CD4-positive, alpha-beta T cell (primary cell): ENCODE data around the gene CYP2E1. TPM values are rescaled to one million over a fixed set of nuclear protein-coding genes. Genes with fewer than 3 reads are reported as not detected.
"Not testable (repeated sequence)": the region's sequence is repeated elsewhere in the genome, so short reads cannot be mapped to it uniquely, and the experiment has no call there.

Experiments
- ATAC-seq: fragments of 200-7000 bp; cut with Tn5 transposase; one replicate; pipeline ENCODE4 v1.10.0; 2022; ENCODE audit warnings: mild to moderate bottlenecking; ENCODE audit not compliant: poor library complexity
- CTCF ChIA-PET: fragments of 350-600 bp; sonication (Branson Sonifier 250); formaldehyde crosslinking; loops from one replicate; lab custom pipeline; 2021; ENCODE audit warnings: antibody characterized with exemption, inconsistent platforms; lab: Charles Lee
- POLR2A ChIA-PET: fragments of 350-600 bp; sonication (Branson Sonifier 250); formaldehyde crosslinking; loops from one replicate; lab custom pipeline; 2021; ENCODE audit warnings: antibody characterized with exemption, inconsistent platforms; lab: Charles Lee
- DNase-seq, 14 experiments: peaks; one replicate each; pipeline ENCODE4 v3.0.0-alpha.2; 2013 to 2020; ENCODE audit warnings: mixed read lengths in 2 of 14
- H3K27ac ChIP-seq, 2 donors: one replicate each; pipeline versions ENCODE4 v1.5.1 to v1.7.0; 2013; ENCODE audit warnings: low read length in 2 of 2, low read depth in 1 of 2, mild to moderate bottlenecking in 1 of 2
- H3K27me3 ChIP-seq, 2 experiments: 1 replicate in 1 of 2; 2 replicates in 1 of 2; pipeline versions ENCODE4 v1.6.1 to v1.7.0; 2013; ENCODE audit warnings: low read length in 2 of 2, control low read depth in 1 of 2, mild to moderate bottlenecking in 1 of 2, moderate library complexity in 1 of 2; ENCODE audit not compliant: insufficient read depth in 2 of 2, control insufficient read depth in 1 of 2
- H3K36me3 ChIP-seq: one replicate; pipeline ENCODE4 v1.6.1; 2013; ENCODE audit warnings: low read length, control low read depth; ENCODE audit not compliant: insufficient read depth
- H3K4me1 ChIP-seq: one replicate; pipeline ENCODE4 v1.6.1; 2013; ENCODE audit warnings: low read length, control low read depth; ENCODE audit not compliant: insufficient read depth
- H3K4me3 ChIP-seq: one replicate; pipeline ENCODE4 v1.5.1; 2013; ENCODE audit warnings: mild to moderate bottlenecking, low read length, moderate library complexity
- H3K9me3 ChIP-seq, 2 experiments: 1 replicate in 1 of 2; 2 replicates in 1 of 2; pipeline versions ENCODE4 v1.6.1 to v1.7.0; 2013; ENCODE audit warnings: low read length in 2 of 2, mild to moderate bottlenecking in 2 of 2, control low read depth in 1 of 2, moderate library complexity in 1 of 2; ENCODE audit not compliant: control insufficient read depth in 1 of 2, insufficient read depth in 1 of 2
- H3K27ac Mint-ChIP-seq: one replicate; pipeline ENCODE4 v1.8.0; 2020; ENCODE audit warnings: mixed read lengths
- H3K27me3 Mint-ChIP-seq: one replicate; pipeline ENCODE4 v1.8.0; 2021; ENCODE audit warnings: mixed read lengths
- H3K36me3 Mint-ChIP-seq: one replicate; pipeline ENCODE4 v1.8.0; 2021; ENCODE audit warnings: low read depth, mixed read lengths
- H3K4me1 Mint-ChIP-seq: one replicate; pipeline ENCODE4 v1.8.0; 2021; ENCODE audit warnings: low read depth, mixed read lengths
- H3K4me3 Mint-ChIP-seq: one replicate; pipeline ENCODE4 v1.8.0; 2020; ENCODE audit warnings: mild to moderate bottlenecking, mixed read lengths
- H3K9me3 Mint-ChIP-seq: one replicate; pipeline ENCODE4 v1.8.0; 2020; ENCODE audit warnings: mixed read lengths
- intact Hi-C, 2 experiments: fragments of 100-400 bp; cut with DNase I in 1 of 2; cut with micrococcal nuclease in 1 of 2; formaldehyde crosslinking; loops; one replicate each; pipeline versions ENCODE4 v1.15.1 to v1.9.0; 2023 to 2025; cut with DNase I, micrococcal nuclease
- total RNA-seq, 174 experiments: library from RNA in 2 of 174; stranded (reverse) in 2 of 174; gene quantifications; one replicate each; pipeline ENCODE4 v1.2.3 and lab custom pipeline; 2021 to 2026
- TF ChIP-seq, protein P1 (sequence below): fragments of 200-600 bp; IDR thresholded peaks from one replicate; pipeline ENCODE4 v1.8.0; 2022; ENCODE audit warnings: antibody characterized with exemption, mild to moderate bottlenecking

CYP2E1 gene
- total RNA-seq, 2 experiments from 2014 or later: 1.6 to 2.0 TPM

DNA sequence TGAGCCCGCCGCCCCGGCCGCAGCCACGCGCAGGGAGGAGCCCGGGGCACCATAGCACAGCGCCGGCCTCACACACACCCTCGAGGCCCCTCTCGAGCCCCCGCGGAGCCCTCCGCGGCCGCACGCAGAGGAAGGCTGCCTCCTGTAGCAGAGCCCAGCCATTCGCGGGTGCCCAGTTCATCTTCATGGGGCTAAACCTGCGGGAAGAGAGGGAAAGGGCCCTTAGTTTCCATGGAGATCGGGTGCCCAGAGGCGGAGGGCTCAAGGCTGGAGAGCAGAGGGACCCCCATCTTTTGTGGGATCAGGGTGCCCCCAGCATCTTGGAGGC lies 41.1 kb downstream of the CYP2E1 start:
- POLR2A ChIA-PET: no interaction called here
- Histone ChIP-seq H3K27ac (no peak overlapping the region), H3K9me3 (peaks cover 13 to 34% of the 10 kb centered on the region in 2 experiments), H3K4me3 (no peak overlapping the region), H3K36me3 (no peaks in the 10 kb centered on the region), H3K4me1 (no peaks in the 10 kb centered on the region), H3K27me3 (peaks cover 7 to 18% of the 10 kb centered on the region in 2 experiments)
- ATAC-seq (no peak), DNase-seq (no peak)
- Mint-ChIP-seq H3K27me3 (peaks cover 21% of the 10 kb centered on the region), H3K4me1 (no peaks in the 10 kb centered on the region), H3K27ac (no peak overlapping the region), H3K4me3 (no peak overlapping the region), H3K36me3 (peaks cover 4% of the 10 kb centered on the region), H3K9me3 (peaks cover 8% of the 10 kb centered on the region)
- intact Hi-C loops: no loop called here
- TF ChIP-seq, protein P1, sequence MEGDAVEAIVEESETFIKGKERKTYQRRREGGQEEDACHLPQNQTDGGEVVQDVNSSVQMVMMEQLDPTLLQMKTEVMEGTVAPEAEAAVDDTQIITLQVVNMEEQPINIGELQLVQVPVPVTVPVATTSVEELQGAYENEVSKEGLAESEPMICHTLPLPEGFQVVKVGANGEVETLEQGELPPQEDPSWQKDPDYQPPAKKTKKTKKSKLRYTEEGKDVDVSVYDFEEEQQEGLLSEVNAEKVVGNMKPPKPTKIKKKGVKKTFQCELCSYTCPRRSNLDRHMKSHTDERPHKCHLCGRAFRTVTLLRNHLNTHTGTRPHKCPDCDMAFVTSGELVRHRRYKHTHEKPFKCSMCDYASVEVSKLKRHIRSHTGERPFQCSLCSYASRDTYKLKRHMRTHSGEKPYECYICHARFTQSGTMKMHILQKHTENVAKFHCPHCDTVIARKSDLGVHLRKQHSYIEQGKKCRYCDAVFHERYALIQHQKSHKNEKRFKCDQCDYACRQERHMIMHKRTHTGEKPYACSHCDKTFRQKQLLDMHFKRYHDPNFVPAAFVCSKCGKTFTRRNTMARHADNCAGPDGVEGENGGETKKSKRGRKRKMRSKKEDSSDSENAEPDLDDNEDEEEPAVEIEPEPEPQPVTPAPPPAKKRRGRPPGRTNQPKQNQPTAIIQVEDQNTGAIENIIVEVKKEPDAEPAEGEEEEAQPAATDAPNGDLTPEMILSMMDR: no peak
- CTCF ChIA-PET: no interaction called here

DNA sequence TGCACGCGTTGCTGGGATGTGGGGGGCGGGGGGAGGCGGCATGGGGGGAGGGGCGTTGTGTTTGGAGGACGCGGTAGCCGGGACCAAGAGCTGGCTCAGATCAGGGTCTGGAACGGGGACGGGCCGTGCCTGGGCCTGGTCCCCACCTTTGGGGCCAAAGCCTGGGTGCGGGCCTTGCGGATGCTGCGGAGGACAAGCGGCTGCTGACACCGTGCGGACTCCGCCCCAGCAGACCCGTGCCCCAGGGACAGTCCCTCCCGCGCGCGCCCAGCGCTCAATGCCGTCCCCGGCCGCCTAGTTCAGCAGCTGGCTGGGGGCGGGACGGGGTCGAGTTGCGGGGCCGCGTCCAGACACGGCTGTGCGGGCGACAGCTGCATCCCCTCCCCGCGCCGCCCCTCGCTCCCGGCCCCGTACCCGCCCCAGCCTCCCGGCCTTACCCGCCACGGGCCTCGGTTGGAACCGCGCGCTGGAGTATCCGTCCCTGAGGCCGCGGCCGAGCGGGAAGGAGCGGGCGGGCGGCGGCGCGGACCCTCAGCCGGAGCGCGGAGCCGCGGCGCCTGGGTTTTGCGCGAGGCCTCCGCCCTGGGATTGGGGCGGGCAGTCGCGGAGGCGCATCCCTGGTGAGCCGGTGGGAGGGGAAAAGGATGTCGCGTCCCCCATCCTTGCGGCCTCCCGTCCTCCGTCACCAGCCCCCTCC lies 41.8 kb downstream of the CYP2E1 start:
- DNase-seq, H3K4me3 ChIP-seq, H3K27ac Mint-ChIP-seq, H3K36me3 ChIP-seq, CTCF ChIA-PET, intact Hi-C loops, POLR2A ChIA-PET, H3K27ac ChIP-seq, H3K4me1 Mint-ChIP-seq, ATAC-seq, H3K36me3 Mint-ChIP-seq, H3K4me1 ChIP-seq, H3K4me3 Mint-ChIP-seq: not testable (repeated sequence)
- Histone ChIP-seq H3K9me3 (peaks cover 20 to 34% of the 10 kb centered on the region in 2 experiments), H3K27me3 (peaks cover 7 to 18% of the 10 kb centered on the region in 2 experiments)
- Mint-ChIP-seq H3K27me3 (peaks cover 19% of the 10 kb centered on the region), H3K9me3 (peaks cover 12% of the 10 kb centered on the region)

DNA sequence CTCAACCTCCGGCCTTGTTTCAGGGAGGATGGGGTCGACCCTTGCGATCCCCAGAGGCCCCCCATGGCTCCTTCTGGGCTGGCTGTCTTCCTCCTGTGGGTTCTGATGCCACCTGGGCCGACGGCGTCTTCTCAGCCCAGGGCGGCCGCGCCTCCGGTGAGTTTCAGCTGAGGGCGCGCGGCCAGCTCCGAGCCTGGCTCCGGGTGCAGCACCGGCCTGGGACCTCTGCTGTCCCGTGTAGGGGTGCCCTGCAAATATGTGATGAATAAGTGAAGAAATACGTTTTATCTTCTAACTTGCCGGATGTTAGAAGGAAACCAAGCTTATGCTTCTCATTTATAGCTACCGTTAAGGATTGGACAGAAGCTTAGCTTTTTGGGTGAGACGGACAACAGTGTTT lies 42.6 kb downstream of the CYP2E1 start:
- CTCF ChIA-PET, DNase-seq, H3K27ac Mint-ChIP-seq, H3K36me3 ChIP-seq, H3K36me3 Mint-ChIP-seq, H3K4me1 ChIP-seq, H3K4me3 Mint-ChIP-seq, ATAC-seq, H3K4me3 ChIP-seq, POLR2A ChIA-PET, H3K27ac ChIP-seq, H3K4me1 Mint-ChIP-seq: not testable (repeated sequence)
- Mint-ChIP-seq H3K9me3 (peaks cover 14% of the 10 kb centered on the region), H3K27me3 (peaks cover 10% of the 10 kb centered on the region)
- H3K9me3 ChIP-seq: peaks cover 24 to 36% of the 10 kb centered on the region in 2 experiments
- peaks cover 7 to 17% of the 10 kb centered on the region in 2 experiments for H3K27me3 ChIP-seq
- intact Hi-C loops: loop anchor here in 1 of 2 experiments (10.0 kb wide), 1 partner anchor 135 kb away; no protein-coding TSS in a partner anchor

DNA sequence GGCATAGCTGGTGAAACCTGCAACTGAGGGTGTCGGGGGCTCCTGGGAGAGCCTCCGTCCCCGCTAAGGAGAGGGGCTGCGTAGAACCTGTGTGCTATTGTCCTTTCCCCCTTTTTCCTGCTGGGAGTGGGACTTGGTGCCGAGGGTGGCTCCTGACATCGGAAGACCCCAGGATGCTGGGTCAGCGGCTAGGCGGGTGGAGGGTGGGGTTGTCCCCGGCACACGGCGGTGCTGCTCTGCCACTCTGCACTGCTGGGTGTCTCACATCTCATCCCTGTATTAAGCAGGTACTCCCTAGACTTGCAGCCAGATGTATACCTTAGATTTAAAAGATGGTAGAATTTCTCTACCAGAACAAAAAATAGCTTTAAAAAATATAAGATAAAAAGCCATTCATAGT lies 44.9 kb downstream of the CYP2E1 start:
- H3K27ac Mint-ChIP-seq, DNase-seq, H3K4me3 Mint-ChIP-seq, H3K27me3 ChIP-seq, H3K36me3 Mint-ChIP-seq, H3K4me1 Mint-ChIP-seq, H3K4me3 ChIP-seq, POLR2A ChIA-PET, H3K36me3 ChIP-seq, CTCF ChIA-PET, H3K27ac ChIP-seq, H3K27me3 Mint-ChIP-seq, ATAC-seq, H3K4me1 ChIP-seq: not testable (repeated sequence)
- intact Hi-C loops: loop anchor here in 1 of 2 experiments (10.0 kb wide), 1 partner anchor 137 kb away; no protein-coding TSS in a partner anchor
- H3K9me3 ChIP-seq: peaks cover 19 to 20% of the 10 kb centered on the region in 2 experiments
- H3K9me3 Mint-ChIP-seq: peaks cover 10% of the 10 kb centered on the region

DNA sequence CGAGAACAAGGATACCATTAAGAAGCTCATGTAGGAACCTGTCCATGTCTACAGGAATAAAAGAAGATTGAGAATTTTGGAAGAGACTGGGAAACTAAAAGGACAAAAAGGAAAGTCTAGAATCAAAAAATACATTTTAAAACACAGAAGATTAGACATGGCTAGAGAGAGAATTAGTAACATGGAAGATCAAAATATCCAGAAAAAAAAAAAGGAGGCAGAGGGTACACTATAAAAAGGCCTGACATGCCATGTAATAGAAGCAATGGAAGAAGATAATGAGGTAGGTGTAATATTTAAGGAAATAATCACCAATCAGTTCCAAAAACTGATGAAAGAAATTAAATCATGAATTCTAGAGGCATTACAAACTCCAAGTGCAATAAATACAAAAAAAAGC lies 46.3 kb downstream of the CYP2E1 start:
- H3K4me1 ChIP-seq, H3K4me3 ChIP-seq, H3K36me3 Mint-ChIP-seq, H3K27ac Mint-ChIP-seq, CTCF ChIA-PET, DNase-seq, H3K4me1 Mint-ChIP-seq, H3K27ac ChIP-seq, POLR2A ChIA-PET, ATAC-seq, H3K4me3 Mint-ChIP-seq, H3K36me3 ChIP-seq, H3K27me3 Mint-ChIP-seq, H3K27me3 ChIP-seq: not testable (repeated sequence)
- peaks cover 10% of the 10 kb centered on the region for H3K9me3 Mint-ChIP-seq
- intact Hi-C loops: loop anchor here in 1 of 2 experiments (10.0 kb wide), 1 partner anchor 139 kb away; no protein-coding TSS in a partner anchor
- H3K9me3 ChIP-seq: peaks cover 11 to 16% of the 10 kb centered on the region in 2 experiments

DNA sequence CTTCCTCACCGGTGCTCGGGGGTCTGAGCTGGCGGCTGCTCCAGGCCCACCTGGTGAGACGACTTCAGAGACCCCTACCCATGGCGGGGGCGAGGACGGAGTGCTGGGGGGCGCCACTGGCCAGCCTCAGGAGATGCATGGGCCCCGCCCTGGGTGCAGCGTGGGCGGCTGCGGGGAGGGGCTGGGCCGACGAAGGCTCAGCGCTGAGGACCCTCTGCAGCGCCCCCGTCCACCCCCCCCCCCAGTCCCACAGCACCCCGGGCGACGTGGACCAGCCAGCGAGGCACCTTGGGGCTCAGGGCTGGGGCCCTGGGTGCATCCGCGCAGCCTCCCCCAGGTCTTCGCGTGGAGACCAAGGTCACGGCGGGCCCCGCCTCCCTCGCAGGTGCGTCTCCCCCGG lies 49.9 kb downstream of the CYP2E1 start:
- H3K36me3 Mint-ChIP-seq, H3K27me3 ChIP-seq, ATAC-seq, H3K36me3 ChIP-seq, CTCF ChIA-PET, H3K27ac ChIP-seq, H3K27ac Mint-ChIP-seq, H3K4me3 ChIP-seq, H3K4me3 Mint-ChIP-seq, H3K4me1 ChIP-seq, POLR2A ChIA-PET, H3K4me1 Mint-ChIP-seq, DNase-seq, H3K27me3 Mint-ChIP-seq: not testable (repeated sequence)
- intact Hi-C loops: loop anchor here in 1 of 2 experiments (10.0 kb wide), 1 partner anchor 142 kb away; no protein-coding TSS in a partner anchor
- H3K9me3 Mint-ChIP-seq: peaks cover 10% of the 10 kb centered on the region
- peaks cover 16% of the 10 kb centered on the region in 2 experiments for H3K9me3 ChIP-seq
